Astrocyte (in vitro differentiated cells and primary cell): ENCODE results near the gene CEBPZOS.

Source experiments
- EZH2 ChIP-seq: IDR thresholded peaks from 2 replicates; pipeline ENCODE4 v1.6.1; 2012; ENCODE audit warnings: mild to moderate bottlenecking, low read length, inconsistent platforms; ENCODE audit not compliant: insufficient read depth
- TF ChIP-seq, protein P1 (sequence below): IDR thresholded peaks from 2 replicates; pipeline ENCODE4 v1.5.1; 2011; ENCODE audit warnings: low read depth, mild to moderate bottlenecking, inconsistent platforms, low read length, moderate library complexity; ENCODE audit not compliant: insufficient read depth

DNA sequence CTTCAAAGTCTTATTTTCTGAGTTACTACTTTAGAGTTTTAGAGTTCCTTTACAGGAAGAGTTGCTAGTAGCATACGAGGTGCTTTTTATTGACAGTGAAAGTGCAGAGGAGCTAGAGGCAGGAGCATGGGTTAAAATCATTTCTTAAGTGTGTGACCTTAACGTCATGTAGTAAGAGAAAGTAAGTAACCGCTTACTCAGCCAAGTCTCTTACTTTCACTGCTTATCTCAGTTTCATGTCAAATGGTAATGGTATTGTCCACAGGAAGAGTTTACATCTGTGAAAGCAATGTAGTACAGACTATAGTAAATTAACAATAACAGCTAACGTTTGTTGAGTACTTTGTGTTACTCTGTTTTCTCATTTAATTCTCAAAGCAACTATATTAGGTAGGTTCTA, 47.7 kb downstream of the CEBPZOS start:
- TF ChIP-seq, protein P1, sequence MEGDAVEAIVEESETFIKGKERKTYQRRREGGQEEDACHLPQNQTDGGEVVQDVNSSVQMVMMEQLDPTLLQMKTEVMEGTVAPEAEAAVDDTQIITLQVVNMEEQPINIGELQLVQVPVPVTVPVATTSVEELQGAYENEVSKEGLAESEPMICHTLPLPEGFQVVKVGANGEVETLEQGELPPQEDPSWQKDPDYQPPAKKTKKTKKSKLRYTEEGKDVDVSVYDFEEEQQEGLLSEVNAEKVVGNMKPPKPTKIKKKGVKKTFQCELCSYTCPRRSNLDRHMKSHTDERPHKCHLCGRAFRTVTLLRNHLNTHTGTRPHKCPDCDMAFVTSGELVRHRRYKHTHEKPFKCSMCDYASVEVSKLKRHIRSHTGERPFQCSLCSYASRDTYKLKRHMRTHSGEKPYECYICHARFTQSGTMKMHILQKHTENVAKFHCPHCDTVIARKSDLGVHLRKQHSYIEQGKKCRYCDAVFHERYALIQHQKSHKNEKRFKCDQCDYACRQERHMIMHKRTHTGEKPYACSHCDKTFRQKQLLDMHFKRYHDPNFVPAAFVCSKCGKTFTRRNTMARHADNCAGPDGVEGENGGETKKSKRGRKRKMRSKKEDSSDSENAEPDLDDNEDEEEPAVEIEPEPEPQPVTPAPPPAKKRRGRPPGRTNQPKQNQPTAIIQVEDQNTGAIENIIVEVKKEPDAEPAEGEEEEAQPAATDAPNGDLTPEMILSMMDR = no peak
- no peak for TF ChIP-seq EZH2
